OCI-LY7 (cell line): ENCODE measurements around the gene CD300LF.

ENCODE experiments used
- CTCF ChIP-seq: fragments of 200-600 bp; sonication (generic); conservative IDR thresholded peaks from 2 replicates; pipeline ENCODE4 v1.5.1; 2014; ENCODE audit warnings: mild to moderate bottlenecking, antibody characterized with exemption, low read length, moderate library complexity, mixed read lengths
- EZH2phosphoT487 ChIP-seq: fragments of 200-600 bp; sonication (generic); IDR thresholded peaks from 2 replicates; pipeline ENCODE4 v1.6.1; 2018; ENCODE audit warnings: low read depth, borderline replicate concordance, mild to moderate bottlenecking, mixed run types, antibody characterized with exemption, low read length, moderate library complexity, mixed read lengths

DNA sequence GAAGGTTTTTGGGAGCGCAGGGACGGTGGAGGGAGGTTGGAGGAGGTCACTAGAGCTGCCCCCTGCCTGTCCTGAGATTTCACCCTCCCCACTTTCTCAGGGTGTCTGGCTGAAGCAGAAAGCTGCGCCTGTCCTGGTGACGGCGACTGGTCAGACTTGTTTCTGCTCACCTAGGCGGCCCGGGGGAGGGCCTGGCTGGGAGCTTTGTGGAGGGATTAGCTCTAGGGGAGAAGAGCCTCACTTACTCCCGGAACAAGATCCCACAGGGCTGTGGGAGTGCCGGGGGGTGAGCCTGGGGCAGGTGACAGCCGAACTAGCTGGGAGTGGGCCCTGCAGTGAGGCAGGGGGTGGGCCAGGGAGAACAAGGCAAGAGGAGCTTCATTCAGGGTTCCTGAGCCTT is 47.2 kb upstream of the CD300LF start:
- no peak for TF ChIP-seq CTCF
- TF ChIP-seq EZH2phosphoT487, result no peak
